Colon (tissue), 2 donors: ENCODE results near the gene GNB1.
"Not testable (repeated sequence)": the region's sequence is repeated elsewhere in the genome, so short reads cannot be mapped to it uniquely, and the experiment has no call there.

Experiments used
- FAIRE-seq: peaks from 2 replicates; lab custom pipeline; 2012; peaks lifted over from hg19 to GRCh38; lab: Jason Lieb, UNC
- donor health status: control.
- donor health status: control.

The GNB1 gene

GRCh38 chr1:1738799-1739337 is 152.0 kb downstream of the GNB1 start:
- FAIRE-seq, result not testable (repeated sequence)

GRCh38 chr1:1737675-1738590 is 153.0 kb downstream of the GNB1 start:
- not testable (repeated sequence) for FAIRE-seq
